Effector memory CD4-positive, alpha-beta T cell (primary cell): Measurements from ENCODE around the gene MYOF.
"Not testable (repeated sequence)": the region's sequence is repeated elsewhere in the genome, so short reads cannot be mapped to it uniquely, and the experiment has no call there.

ENCODE experiments used
- DNase-seq, 3 donors: peaks; one replicate each; pipeline ENCODE4 v3.0.0-alpha.2; 2020
- H3K27ac ChIP-seq: 2 replicates; pipeline ENCODE4 v1.7.0; 2013; ENCODE audit warnings: mild to moderate bottlenecking, low read length, moderate library complexity; ENCODE audit not compliant: insufficient read depth, poor library complexity, severe bottlenecking
- H3K27me3 ChIP-seq: replicated peaks from 2 replicates; pipeline ENCODE4 v1.7.0; 2013; ENCODE audit warnings: mild to moderate bottlenecking, low read length; ENCODE audit not compliant: insufficient read depth, control insufficient read depth, poor library complexity, severe bottlenecking
- H3K36me3 ChIP-seq: 2 replicates; pipeline ENCODE4 v1.7.0; 2013; ENCODE audit warnings: mild to moderate bottlenecking, low read length, moderate library complexity; ENCODE audit not compliant: control insufficient read depth, insufficient read depth
- H3K4me1 ChIP-seq: 2 replicates; pipeline ENCODE4 v1.7.0; 2013; ENCODE audit warnings: low read length, mild to moderate bottlenecking; ENCODE audit not compliant: control insufficient read depth, insufficient read depth, poor library complexity, severe bottlenecking
- H3K4me3 ChIP-seq: 2 replicates; pipeline ENCODE4 v1.7.0; 2013; ENCODE audit warnings: low read length, low read depth, mild to moderate bottlenecking; ENCODE audit not compliant: insufficient read depth, poor library complexity, severe bottlenecking
- H3K9me3 ChIP-seq: 2 replicates; pipeline ENCODE4 v1.7.0; 2013; ENCODE audit warnings: mild to moderate bottlenecking, low read length, moderate library complexity; ENCODE audit not compliant: control insufficient read depth

The MYOF gene

GRCh38 chr10:93336678-93337077 lies 145.5 kb downstream of the MYOF start:
- H3K36me3 ChIP-seq, result no peaks in the 10 kb centered on the region

GRCh38 chr10:93336110-93336509 lies 146.0 kb downstream of the MYOF start:
- Histone ChIP-seq H3K27me3 (no peaks in the 10 kb centered on the region), H3K4me3 (no peak overlapping the region), H3K4me1 (no peaks in the 10 kb centered on the region), H3K36me3 (no peaks in the 10 kb centered on the region), H3K9me3 (no peaks in the 10 kb centered on the region), H3K27ac (no peak overlapping the region)
- no peak for DNase-seq

More at GRCh38 chr10:93336678-93337077, 145.5 kb downstream of the MYOF start:
- H3K4me3 ChIP-seq, result no peak overlapping the region
- H3K9me3 ChIP-seq, result no peaks in the 10 kb centered on the region
- no peak for DNase-seq
- no peaks in the 10 kb centered on the region for H3K27me3 ChIP-seq
- H3K27ac ChIP-seq, result no peak overlapping the region
- H3K4me1 ChIP-seq, result no peaks in the 10 kb centered on the region

- no peaks in the 10 kb centered on the region for H3K4me1 ChIP-seq
- no peaks in the 10 kb centered on the region for H3K36me3 ChIP-seq
- H3K27ac ChIP-seq, result no peak overlapping the region
- no peak for DNase-seq
- no peak overlapping the region for H3K4me3 ChIP-seq
- no peaks in the 10 kb centered on the region for H3K9me3 ChIP-seq
- no peaks in the 10 kb centered on the region for H3K27me3 ChIP-seq
Observed at GRCh38 chr10:93334901-93335327, 147.2 kb downstream of the MYOF start.

GRCh38 chr10:93334181-93334580 lies 148.0 kb downstream of the MYOF start:
- DNase-seq, result no peak
- Histone ChIP-seq H3K36me3 (no peaks in the 10 kb centered on the region), H3K27ac (no peak overlapping the region), H3K27me3 (no peaks in the 10 kb centered on the region), H3K4me1 (no peaks in the 10 kb centered on the region), H3K4me3 (no peak overlapping the region), H3K9me3 (no peaks in the 10 kb centered on the region)

DNA sequence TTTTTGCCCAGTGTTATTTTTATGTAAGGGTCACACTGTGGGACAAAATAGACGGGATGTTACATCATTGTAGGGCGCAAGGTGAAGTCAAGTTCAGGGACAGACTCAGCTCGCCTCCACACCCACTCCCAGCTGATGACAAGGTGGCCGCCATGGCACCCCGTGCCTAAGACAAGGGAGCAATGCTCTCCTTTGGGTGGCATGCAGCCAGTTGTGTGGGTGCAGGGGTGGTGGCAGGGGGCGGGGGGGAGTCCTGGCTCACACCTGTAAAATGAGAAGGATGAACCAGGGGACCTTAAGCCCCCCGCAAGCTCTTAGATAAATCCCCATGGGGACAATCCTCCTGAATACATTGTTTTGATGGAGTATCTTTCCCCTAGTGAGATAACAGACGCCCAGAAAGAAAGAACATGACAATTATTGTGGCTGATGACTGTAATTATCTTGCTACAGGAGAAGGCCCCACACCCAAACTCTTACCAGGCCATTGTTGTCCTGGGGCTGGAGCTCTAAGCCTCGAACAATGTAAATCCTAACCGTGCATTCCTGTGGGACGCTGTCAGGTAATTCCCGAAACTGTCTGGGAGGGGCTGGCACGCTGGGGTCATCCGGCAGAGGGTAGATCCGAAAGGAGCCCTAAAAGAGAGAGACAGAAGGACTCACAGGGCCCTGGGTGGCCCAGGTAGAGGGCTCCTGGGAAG lies 148.7 kb downstream of the MYOF start:
- H3K4me1 ChIP-seq, result no peaks in the 10 kb centered on the region
- DNase-seq, result no peak
- H3K27ac ChIP-seq, result no peak overlapping the region
- no peaks in the 10 kb centered on the region for H3K9me3 ChIP-seq
- H3K36me3 ChIP-seq, result no peaks in the 10 kb centered on the region
- H3K27me3 ChIP-seq, result no peaks in the 10 kb centered on the region
- H3K4me3 ChIP-seq, result no peak overlapping the region

DNA sequence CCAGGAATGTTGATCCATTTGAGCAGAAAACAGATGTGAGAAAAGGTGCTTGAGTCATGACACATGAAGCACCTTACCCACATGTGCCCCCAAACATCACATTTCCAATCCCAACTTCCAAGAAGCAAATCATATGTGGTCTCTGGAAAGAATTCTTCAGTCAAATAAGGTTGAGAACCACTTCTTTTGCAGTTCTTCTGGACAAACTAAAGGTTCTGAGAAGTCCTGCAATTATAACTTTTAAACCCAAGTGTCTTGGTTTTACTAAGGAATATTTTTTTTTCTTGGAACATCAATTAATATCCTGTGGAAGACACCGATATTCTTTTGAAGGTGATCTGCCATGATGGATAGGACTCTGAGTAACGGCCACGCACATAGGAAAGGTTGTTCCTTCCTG lies 151.3 kb downstream of the MYOF start:
- H3K27me3 ChIP-seq, result no peaks in the 10 kb centered on the region
- no peak overlapping the region for H3K27ac ChIP-seq
- no peaks in the 10 kb centered on the region for H3K9me3 ChIP-seq
- no peaks in the 10 kb centered on the region for H3K4me1 ChIP-seq
- no peak for DNase-seq
- no peaks in the 10 kb centered on the region for H3K36me3 ChIP-seq
- H3K4me3 ChIP-seq, result no peak overlapping the region

DNA sequence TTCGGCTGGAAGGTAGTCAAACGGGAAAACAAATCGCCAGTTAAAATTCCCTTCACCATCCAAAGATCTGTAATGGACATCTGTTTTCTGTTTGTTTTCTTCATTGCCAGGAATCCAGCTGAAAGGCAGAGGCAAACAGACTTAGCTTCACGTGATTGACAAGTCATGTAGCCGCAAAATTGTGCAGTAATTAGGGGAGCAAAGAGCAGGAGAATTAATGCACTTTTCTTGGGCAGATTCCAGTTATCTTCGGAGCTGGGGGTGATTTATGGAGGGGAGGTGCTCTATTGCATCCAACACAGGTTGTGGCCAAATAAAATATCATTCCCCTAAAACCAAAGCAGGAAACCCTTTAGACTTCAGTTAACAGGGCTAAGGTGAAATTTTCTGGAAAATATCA lies 162.2 kb downstream of the MYOF start:
- H3K27me3 ChIP-seq, result no peaks in the 10 kb centered on the region
- no peaks in the 10 kb centered on the region for H3K36me3 ChIP-seq
- no peaks in the 10 kb centered on the region for H3K4me1 ChIP-seq
- no peak for DNase-seq
- H3K27ac ChIP-seq, result no peak overlapping the region
- H3K4me3 ChIP-seq, result no peak overlapping the region
- no peaks in the 10 kb centered on the region for H3K9me3 ChIP-seq

DNA sequence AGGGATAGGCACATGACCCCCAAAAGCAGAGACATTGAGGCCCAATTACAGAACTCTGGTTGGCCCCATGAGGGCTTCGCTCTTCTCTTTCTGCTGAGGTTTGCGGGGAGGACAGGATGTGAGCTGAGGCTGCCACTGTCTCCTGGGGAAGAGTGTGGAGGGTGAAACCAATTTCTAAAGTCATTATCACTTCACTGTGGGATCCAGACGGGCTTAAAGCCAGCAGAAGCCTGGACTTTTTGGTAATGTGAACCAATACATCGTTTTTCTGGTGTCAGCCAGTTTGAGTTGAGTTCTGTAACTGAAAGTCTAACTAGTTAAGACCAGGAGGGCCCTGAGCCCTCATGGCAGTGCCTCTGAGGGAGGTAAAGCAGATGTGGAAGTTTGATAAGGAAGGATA lies 163.0 kb downstream of the MYOF start:
- Histone ChIP-seq H3K9me3 (no peaks in the 10 kb centered on the region), H3K27ac (no peak overlapping the region), H3K27me3 (no peaks in the 10 kb centered on the region), H3K4me3 (no peak overlapping the region), H3K36me3 (no peaks in the 10 kb centered on the region), H3K4me1 (no peaks in the 10 kb centered on the region)
- DNase-seq, result no peak

DNA sequence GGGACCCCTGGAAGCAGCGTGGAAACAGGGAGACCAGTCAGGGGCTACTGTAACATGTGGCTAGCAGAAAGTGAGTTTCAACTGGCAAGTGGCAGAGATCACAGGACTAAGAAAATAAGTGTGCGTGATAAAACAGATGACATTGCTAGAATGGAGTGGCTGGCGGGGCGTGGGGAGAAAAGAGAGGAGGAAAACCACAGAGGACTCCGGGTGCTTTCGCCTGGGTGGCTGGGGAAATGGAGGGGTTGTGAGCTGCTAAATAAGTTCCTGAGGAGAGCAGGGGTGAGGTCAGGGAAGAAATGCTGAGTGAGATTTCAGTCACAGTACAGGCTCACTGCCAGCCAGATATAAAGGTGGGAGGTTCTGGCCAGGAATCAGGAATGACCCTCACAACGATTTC lies 166.9 kb downstream of the MYOF start:
- Histone ChIP-seq H3K9me3 (no peaks in the 10 kb centered on the region), H3K4me1 (no peaks in the 10 kb centered on the region), H3K27ac (no peak overlapping the region), H3K27me3 (no peaks in the 10 kb centered on the region), H3K4me3 (no peak overlapping the region), H3K36me3 (no peaks in the 10 kb centered on the region)
- no peak for DNase-seq

- not testable (repeated sequence) for H3K4me1 ChIP-seq, H3K36me3 ChIP-seq, H3K27me3 ChIP-seq, DNase-seq, H3K4me3 ChIP-seq, H3K9me3 ChIP-seq, H3K27ac ChIP-seq
Observed at GRCh38 chr10:93314656-93315055, 167.5 kb downstream of the MYOF start.
